ENCODE measurements around the gene COMMD9.

Gene COMMD9

DNA sequence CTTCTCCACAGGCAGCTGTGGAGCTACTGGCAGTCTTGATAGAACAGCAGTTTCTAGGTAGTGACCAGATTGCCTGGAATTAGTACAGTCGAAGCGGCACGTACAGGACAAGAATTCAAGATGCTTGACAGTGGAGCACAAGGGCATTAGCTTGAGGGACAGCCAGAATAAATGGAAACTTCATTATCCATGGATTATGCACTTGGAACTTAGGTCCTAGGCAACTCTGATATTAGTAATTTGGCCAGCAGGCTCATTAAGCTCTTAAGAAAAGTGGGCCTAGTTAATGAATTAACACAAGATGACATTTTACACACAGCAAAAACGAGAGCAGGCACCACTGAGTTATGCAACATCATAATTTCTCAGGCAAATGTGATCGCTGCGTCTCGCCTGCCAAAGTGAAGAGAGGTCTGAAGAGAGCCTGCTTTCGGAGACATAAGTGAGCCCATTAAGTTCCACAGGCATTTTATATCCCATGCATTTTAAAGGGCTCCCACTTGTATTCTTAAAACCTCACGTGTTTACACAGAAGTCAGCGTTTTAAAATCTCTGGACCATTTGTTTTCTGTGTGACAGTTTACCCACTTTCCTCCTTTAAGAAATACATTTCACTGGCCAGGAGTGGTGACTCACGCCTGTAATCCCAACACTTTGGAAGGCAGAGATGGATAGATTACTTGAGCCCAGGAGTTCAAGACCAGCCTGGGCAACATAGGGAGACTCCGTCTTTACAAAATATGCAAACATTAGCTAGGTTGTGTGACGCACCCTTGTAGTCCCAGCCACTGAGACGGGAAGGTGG lies 66.2 kb downstream of the COMMD9 start:
- DNase-seq (ENCODE audit: low read depth) = no peak
